GM18502 (cell line): ENCODE measurements around the gene PRKCB.
A peak's percentile ranks its signal among the peaks of the same experiment; 100 is the strongest.

Experiments used
- ATAC-seq: cut with Tn5 transposase; IDR thresholded peaks from one replicate; pipeline ENCODE4 v1.9.1; 2021; ENCODE audit warnings: mild to moderate bottlenecking; ENCODE audit not compliant: unreplicated experiment, poor library complexity

PRKCB gene

GRCh38 chr16:23959752-23960072 lies 123.9 kb downstream of the PRKCB start:
- ATAC-seq: peak; percentile 20

- ATAC-seq: no peak
Measured at GRCh38 chr16:23960081-23960885, 124.5 kb downstream of the PRKCB start.

- ATAC-seq: no peak
Measured at GRCh38 chr16:23962001-23962400, 126.2 kb downstream of the PRKCB start.

GRCh38 chr16:23964136-23964535 lies 128.4 kb downstream of the PRKCB start:
- no peak for ATAC-seq

- no peak for ATAC-seq
Measured at GRCh38 chr16:23965137-23965733, 129.5 kb downstream of the PRKCB start.

GRCh38 chr16:23966597-23967394 lies 131.0 kb downstream of the PRKCB start:
- no peak for ATAC-seq

GRCh38 chr16:23967775-23968174 lies 132.0 kb downstream of the PRKCB start:
- no peak for ATAC-seq

- ATAC-seq: no peak
Measured at GRCh38 chr16:23968176-23968575, 132.4 kb downstream of the PRKCB start.

GRCh38 chr16:23969468-23970297 lies 133.9 kb downstream of the PRKCB start:
- ATAC-seq: no peak

- no peak for ATAC-seq
Measured at GRCh38 chr16:23974223-23974622, 138.4 kb downstream of the PRKCB start.

GRCh38 chr16:23975293-23975692 lies 139.5 kb downstream of the PRKCB start:
- ATAC-seq: no peak

GRCh38 chr16:23976091-23976490 lies 140.3 kb downstream of the PRKCB start:
- no peak for ATAC-seq

GRCh38 chr16:23976524-23976923 lies 140.7 kb downstream of the PRKCB start:
- no peak for ATAC-seq

GRCh38 chr16:23979441-23979840 lies 143.7 kb downstream of the PRKCB start:
- ATAC-seq: no peak

GRCh38 chr16:23979982-23980381 lies 144.2 kb downstream of the PRKCB start:
- no peak for ATAC-seq

- no peak for ATAC-seq
Measured at GRCh38 chr16:23981429-23982399, 145.9 kb downstream of the PRKCB start.

GRCh38 chr16:23986455-23986854 lies 150.7 kb downstream of the PRKCB start:
- ATAC-seq: no peak

GRCh38 chr16:23987443-23987842 lies 151.7 kb downstream of the PRKCB start:
- ATAC-seq: peak; percentile 91

- no peak for ATAC-seq
Measured at GRCh38 chr16:23990507-23990906, 154.7 kb downstream of the PRKCB start.
